ENCODE measurements around the gene GTF2H3. TPM values are rescaled to one million over a fixed set of nuclear protein-coding genes. Genes with fewer than 3 reads are reported as not detected.
A peak's percentile ranks its signal among the peaks of the same experiment; 100 is the strongest.
"Not testable (repeated sequence)": the region's sequence is repeated elsewhere in the genome, so short reads cannot be mapped to it uniquely, and the experiment has no call there.

GTF2H3 gene
- total RNA-seq, 3 donors from 2014 or later = 20.6 to 24.4 (median 22.6) TPM

GRCh38 chr12:123599310-123599709 lies 34.3 kb upstream of the GTF2H3 start:
- ATAC-seq (no peak), DNase-seq (no peak)
- peaks cover 14% of the 10 kb centered on the region for H3K4me1 ChIP-seq (ENCODE audit: low read depth)
- H3K4me3 ChIP-seq = no peak overlapping the region
- H3K36me3 ChIP-seq (ENCODE audit: low read depth) = peaks cover 3% of the 10 kb centered on the region
- intact Hi-C loops (cut with DNase I, micrococcal nuclease) = no loop called here
- TF ChIP-seq CTCF (IDR thresholded peaks at IDR 0.05) = no peak
- no peaks in the 10 kb centered on the region for H3K9me3 ChIP-seq

- no peak for TF ChIP-seq CTCF (IDR thresholded peaks at IDR 0.05)
- Histone ChIP-seq H3K4me1 (ENCODE audit: low read depth) (peaks cover 14% of the 10 kb centered on the region), H3K4me3 (no peak overlapping the region), H3K9me3 (no peaks in the 10 kb centered on the region), H3K36me3 (ENCODE audit: low read depth) (peaks cover 3% of the 10 kb centered on the region)
- intact Hi-C loops (cut with DNase I, micrococcal nuclease) = no loop called here
- ATAC-seq (no peak), DNase-seq (no peak)
These were observed 33.9 kb upstream of the GTF2H3 start for GRCh38 chr12:123599721-123600120.

- TF ChIP-seq CTCF (IDR thresholded peaks at IDR 0.05) = peak; percentile 13
- peak; percentile 99 for ATAC-seq
- DNase-seq = peak; percentile 83 to 92 (median 88)
- H3K36me3 ChIP-seq (ENCODE audit: low read depth) = peaks cover 3% of the 10 kb centered on the region
- H3K4me3 ChIP-seq = peak within 1 kb of the TSS; percentile 98
- H3K4me1 ChIP-seq (ENCODE audit: low read depth) = peaks cover 14% of the 10 kb centered on the region
- no peaks in the 10 kb centered on the region for H3K9me3 ChIP-seq
- intact Hi-C loops (cut with DNase I, micrococcal nuclease) = no loop called here
These were observed 31.8 kb upstream of the GTF2H3 start, which contains the start of gene DDX55 for GRCh38 chr12:123601602-123602489. Gene DDX55, plus strand, starts transcription at chr12:123602099. Its CDS starts 50 bp downstream, at chr12:123602149.

GRCh38 chr12:123602651-123603195 lies 30.9 kb upstream of the GTF2H3 start:
- H3K36me3 ChIP-seq (ENCODE audit: low read depth) = peaks cover 3% of the 10 kb centered on the region
- DNase-seq (no peak), ATAC-seq (peak; percentile 3)
- no peak for TF ChIP-seq CTCF (IDR thresholded peaks at IDR 0.05)
- H3K4me1 ChIP-seq (ENCODE audit: low read depth) = peaks cover 14% of the 10 kb centered on the region
- H3K4me3 ChIP-seq = peak overlapping the region; percentile 98
- H3K9me3 ChIP-seq = no peaks in the 10 kb centered on the region
- intact Hi-C loops (cut with DNase I, micrococcal nuclease) = no loop called here

- DNase-seq; ATAC-seq; intact Hi-C loops (cut with DNase I, micrococcal nuclease); H3K9me3 ChIP-seq; H3K4me3 ChIP-seq; H3K36me3 ChIP-seq (ENCODE audit: low read depth): not testable (repeated sequence)
- peaks cover 16% of the 10 kb centered on the region for H3K4me1 ChIP-seq (ENCODE audit: low read depth)
These were observed 30.1 kb upstream of the GTF2H3 start for GRCh38 chr12:123603495-123603894.

- H3K4me1 ChIP-seq (ENCODE audit: low read depth) = peaks cover 12% of the 10 kb centered on the region
- intact Hi-C loops (cut with DNase I, micrococcal nuclease) = no loop called here
- ATAC-seq (no peak), DNase-seq (no peak)
- no peak overlapping the region for H3K4me3 ChIP-seq
- TF ChIP-seq CTCF (IDR thresholded peaks at IDR 0.05) = no peak
- H3K36me3 ChIP-seq (ENCODE audit: low read depth) = peaks cover 9% of the 10 kb centered on the region
- H3K9me3 ChIP-seq = no peaks in the 10 kb centered on the region
These were observed 25.9 kb upstream of the GTF2H3 start for GRCh38 chr12:123607756-123608155.
